OCI-LY3 (cell line): ENCODE data around the gene CCNI2.

ENCODE experiments used
- CTCF ChIP-seq: fragments of 200-600, 300-600 bp; sonication (generic); IDR thresholded peaks from 2 replicates; pipeline ENCODE4 v1.5.1; 2014; ENCODE audit warnings: antibody characterized with exemption, low read length, low read depth
- EZH2phosphoT487 ChIP-seq: fragments of 200-600 bp; shearing (Covaris generic); IDR thresholded peaks from 2 replicates; pipeline ENCODE4 v1.6.1; 2018; ENCODE audit warnings: antibody characterized with exemption, mixed run types, low read depth

GRCh38 chr5:132777209-132778069 lies 30.2 kb downstream of the CCNI2 start, which contains the start of gene SEPTIN8:
- no peak for TF ChIP-seq EZH2phosphoT487
- no peak for TF ChIP-seq CTCF
